B cell (primary cell): ENCODE measurements around the gene EXD3.

Source experiments
- EZH2 ChIP-seq: IDR thresholded peaks from 2 replicates; pipeline ENCODE4 v1.6.1; 2012; ENCODE audit warnings: borderline replicate concordance, low read depth, mild to moderate bottlenecking, moderate library complexity, low read length; ENCODE audit not compliant: insufficient read depth, poor library complexity, severe bottlenecking
- TF ChIP-seq, protein P1 (sequence below): fragments of 200-600 bp; IDR thresholded peaks from one replicate; pipeline ENCODE4 v1.8.0; 2022; ENCODE audit warnings: antibody characterized with exemption, mild to moderate bottlenecking

GRCh38 chr9:137336735-137337134 is 86.2 kb downstream of the EXD3 start:
- TF ChIP-seq, protein P1, sequence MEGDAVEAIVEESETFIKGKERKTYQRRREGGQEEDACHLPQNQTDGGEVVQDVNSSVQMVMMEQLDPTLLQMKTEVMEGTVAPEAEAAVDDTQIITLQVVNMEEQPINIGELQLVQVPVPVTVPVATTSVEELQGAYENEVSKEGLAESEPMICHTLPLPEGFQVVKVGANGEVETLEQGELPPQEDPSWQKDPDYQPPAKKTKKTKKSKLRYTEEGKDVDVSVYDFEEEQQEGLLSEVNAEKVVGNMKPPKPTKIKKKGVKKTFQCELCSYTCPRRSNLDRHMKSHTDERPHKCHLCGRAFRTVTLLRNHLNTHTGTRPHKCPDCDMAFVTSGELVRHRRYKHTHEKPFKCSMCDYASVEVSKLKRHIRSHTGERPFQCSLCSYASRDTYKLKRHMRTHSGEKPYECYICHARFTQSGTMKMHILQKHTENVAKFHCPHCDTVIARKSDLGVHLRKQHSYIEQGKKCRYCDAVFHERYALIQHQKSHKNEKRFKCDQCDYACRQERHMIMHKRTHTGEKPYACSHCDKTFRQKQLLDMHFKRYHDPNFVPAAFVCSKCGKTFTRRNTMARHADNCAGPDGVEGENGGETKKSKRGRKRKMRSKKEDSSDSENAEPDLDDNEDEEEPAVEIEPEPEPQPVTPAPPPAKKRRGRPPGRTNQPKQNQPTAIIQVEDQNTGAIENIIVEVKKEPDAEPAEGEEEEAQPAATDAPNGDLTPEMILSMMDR, result no peak
- TF ChIP-seq EZH2, result no peak
